Activated gamma-delta T cell treated with Interleukin-2 at 50 U/mL for 16 hours (primary cell): ENCODE measurements around the gene EXOC8.
A peak's percentile ranks its signal among the peaks of the same experiment; 100 is the strongest.

Experiments used
- DNase-seq: peaks from one replicate; pipeline ENCODE4 v3.0.0-alpha.2; 2020

The EXOC8 gene

GRCh38 chr1:231337472-231338269, at the start of gene EXOC8:
Gene EXOC8, minus strand, starts transcription at chr1:231337852. Its CDS starts 107 bp downstream, at chr1:231337745.
- DNase-seq, result peak; percentile 96

- no peak for DNase-seq
Observed at GRCh38 chr1:231386466-231386865, 48.8 kb upstream of the EXOC8 start.

- DNase-seq, result no peak
Observed at GRCh38 chr1:231385416-231385748, 47.7 kb upstream of the EXOC8 start.

- DNase-seq, result no peak
Observed at GRCh38 chr1:231384696-231385415, 47.2 kb upstream of the EXOC8 start.

GRCh38 chr1:231383159-231383860, 45.7 kb upstream of the EXOC8 start:
- no peak for DNase-seq

- DNase-seq, result no peak
Observed at GRCh38 chr1:231382426-231382825, 44.8 kb upstream of the EXOC8 start.

GRCh38 chr1:231381729-231382128, 44.1 kb upstream of the EXOC8 start:
- DNase-seq, result no peak

- DNase-seq, result no peak
Observed at GRCh38 chr1:231376875-231377549, 39.4 kb upstream of the EXOC8 start.

- no peak for DNase-seq
Observed at GRCh38 chr1:231376101-231376500, 38.4 kb upstream of the EXOC8 start.

- DNase-seq, result no peak
Observed at GRCh38 chr1:231374394-231374793, 36.7 kb upstream of the EXOC8 start.

GRCh38 chr1:231372501-231372900, 34.8 kb upstream of the EXOC8 start:
- DNase-seq, result no peak

GRCh38 chr1:231369282-231369681, 31.6 kb upstream of the EXOC8 start:
- no peak for DNase-seq

GRCh38 chr1:231364192-231364591, 26.5 kb upstream of the EXOC8 start:
- no peak for DNase-seq

- no peak for DNase-seq
Observed at GRCh38 chr1:231363624-231364023, 26.0 kb upstream of the EXOC8 start.

- DNase-seq, result no peak
Observed at GRCh38 chr1:231362325-231362724, 24.7 kb upstream of the EXOC8 start.

- DNase-seq, result no peak
Observed at GRCh38 chr1:231359113-231359512, 21.5 kb upstream of the EXOC8 start.

GRCh38 chr1:231357831-231358354, 20.2 kb upstream of the EXOC8 start:
- DNase-seq, result peak; percentile 14

- no peak for DNase-seq
Observed at GRCh38 chr1:231357187-231357772, 19.6 kb upstream of the EXOC8 start.

- DNase-seq, result no peak
Observed at GRCh38 chr1:231355171-231355570, 17.5 kb upstream of the EXOC8 start.

- DNase-seq, result no peak
Observed at GRCh38 chr1:231354330-231355020, 16.8 kb upstream of the EXOC8 start.

- no peak for DNase-seq
Observed at GRCh38 chr1:231353086-231353485, 15.4 kb upstream of the EXOC8 start.

GRCh38 chr1:231351816-231352215, 14.2 kb upstream of the EXOC8 start:
- no peak for DNase-seq
